ENCODE measurements around the gene MDM2. TPM values are rescaled to one million over a fixed set of nuclear protein-coding genes. Genes with fewer than 3 reads are reported as not detected.
A peak's percentile ranks its signal among the peaks of the same experiment; 100 is the strongest.
"Not testable (repeated sequence)": the region's sequence is repeated elsewhere in the genome, so short reads cannot be mapped to it uniquely, and the experiment has no call there.

The MDM2 gene
- total and polyA plus RNA-seq, 9 of the 15 experiments (the other 6 are each of a cell fraction or from before 2014, with no cell fraction given): 13.6 to 100 (median 49.0) TPM

DNA sequence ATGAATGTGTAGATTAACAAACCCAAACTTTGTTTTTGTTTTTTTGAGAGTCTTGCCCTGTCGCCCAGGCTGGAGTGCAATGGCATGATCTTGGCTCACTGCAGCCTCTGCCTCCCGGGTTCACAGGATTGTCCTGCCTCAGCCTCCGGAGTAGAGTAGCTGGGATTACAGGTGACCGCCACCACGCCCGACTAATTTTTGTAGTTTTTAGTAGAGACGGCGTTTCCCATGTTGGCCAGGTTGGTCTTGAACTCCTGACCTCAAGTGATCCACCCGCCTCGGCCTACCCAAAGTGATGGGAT, 752 bp upstream of the MDM2 start:
- peak; percentile 6 for ATAC-seq
- Histone ChIP-seq H3K9ac (ENCODE audit: insufficient read depth in 1 of 2, low read depth in 2 of 2, low read length in 2 of 2) (peak overlapping the region; percentile 73 to 85), H3K27ac (ENCODE audit: extremely low read depth, low read depth, low read length) (peak overlapping the region; percentile 99), H3K36me3 (ENCODE audit: control insufficient read depth, insufficient read depth, low read length) (peaks cover 24% of the 10 kb centered on the region; the same call in 2 of the 3 replicates), H3K4me3 (peak overlapping the region; percentile 95), H3K4me2 (ENCODE audit: insufficient read depth, low read length) (peak overlapping the region; percentile 81), H3K4me1 (replicated peaks in 1 of 2; ENCODE audit: control insufficient read depth in 2 of 2, insufficient read depth in 2 of 2, low read length in 2 of 2) (peaks cover 14 to 18% of the 10 kb centered on the region in 2 experiments), H3K79me2 (ENCODE audit: control insufficient read depth, insufficient read depth, low read length) (peaks cover 43% of the 10 kb centered on the region), H2AFZ (ENCODE audit: low read depth, low read length) (peak overlapping the region; percentile 94)
- H3K9me1 ChIP-seq (ENCODE audit: control insufficient read depth, insufficient read depth, low read length); H3K27me3 ChIP-seq (ENCODE audit: control insufficient read depth in 2 of 2, insufficient read depth in 2 of 2, low read length in 2 of 2); FAIRE-seq; DNase-seq (ENCODE audit: extremely low read depth in 1 of 4, low spot score in 3 of 4); H4K20me1 ChIP-seq (replicated peaks; ENCODE audit: control insufficient read depth, insufficient read depth, low read length); in situ Hi-C loops (cut with MboI); H3K9me3 ChIP-seq (replicated peaks; ENCODE audit: control insufficient read depth, insufficient read depth, low read depth, low read length): not testable (repeated sequence)
- WGBS (ENCODE audit: insufficient coverage, low coverage, missing lambda C conversion rate): 5% methylated on average over 10 of the region's 10 CpGs
- POLR2A ChIA-PET: interaction anchor here (0.6 to 3.2 kb wide), 15 partner anchors 12 to 94 kb away, joined by 3 to 41 read pairs (median 4); partner anchors contain the start of gene SLC35E3
- intact Hi-C loops (cut with micrococcal nuclease): loop anchor here (1.0 kb wide), 1 partner anchor 61 kb away; the partner anchor contains the start of gene SLC35E3
- BruUV-seq (replicated peaks): TSS peak; percentile 95
- CTCF ChIA-PET (ENCODE audit: low intra/inter-chr PET ratio): interaction anchor here (0.5 kb wide), 1 partner anchor 60 kb away, joined by 3 read pairs; no protein-coding TSS in a partner anchor
- TF ChIP-seq DMBX1 (CRISPR knock-in tag; IDR thresholded peaks at IDR 0.05; ENCODE audit: borderline replicate concordance) (peak; percentile 16; the same call in 1 of the 2 replicates), BCOR (IDR thresholded peaks at IDR 0.05) (peak; percentile 55), PHF20 (IDR thresholded peaks at IDR 0.05; ENCODE audit: partially characterized antibody) (peak; percentile 53), ADNP (tag; IDR thresholded peaks at IDR 0.05) (peak; percentile 91), NFRKB (IDR thresholded peaks at IDR 0.05; ENCODE audit: low read depth) (peak; percentile 65; the same call in 1 of the 2 replicates)
- TF ChIP-seq, protein P1, sequence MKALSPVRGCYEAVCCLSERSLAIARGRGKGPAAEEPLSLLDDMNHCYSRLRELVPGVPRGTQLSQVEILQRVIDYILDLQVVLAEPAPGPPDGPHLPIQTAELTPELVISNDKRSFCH (CRISPR knock-in tag; IDR thresholded peaks at IDR 0.05): not testable (repeated sequence)
- TF ChIP-seq, protein P1 (tag; IDR thresholded peaks at IDR 0.05): peak; percentile 63; the same call in 1 of the 2 replicates
- TF ChIP-seq, protein P2, sequence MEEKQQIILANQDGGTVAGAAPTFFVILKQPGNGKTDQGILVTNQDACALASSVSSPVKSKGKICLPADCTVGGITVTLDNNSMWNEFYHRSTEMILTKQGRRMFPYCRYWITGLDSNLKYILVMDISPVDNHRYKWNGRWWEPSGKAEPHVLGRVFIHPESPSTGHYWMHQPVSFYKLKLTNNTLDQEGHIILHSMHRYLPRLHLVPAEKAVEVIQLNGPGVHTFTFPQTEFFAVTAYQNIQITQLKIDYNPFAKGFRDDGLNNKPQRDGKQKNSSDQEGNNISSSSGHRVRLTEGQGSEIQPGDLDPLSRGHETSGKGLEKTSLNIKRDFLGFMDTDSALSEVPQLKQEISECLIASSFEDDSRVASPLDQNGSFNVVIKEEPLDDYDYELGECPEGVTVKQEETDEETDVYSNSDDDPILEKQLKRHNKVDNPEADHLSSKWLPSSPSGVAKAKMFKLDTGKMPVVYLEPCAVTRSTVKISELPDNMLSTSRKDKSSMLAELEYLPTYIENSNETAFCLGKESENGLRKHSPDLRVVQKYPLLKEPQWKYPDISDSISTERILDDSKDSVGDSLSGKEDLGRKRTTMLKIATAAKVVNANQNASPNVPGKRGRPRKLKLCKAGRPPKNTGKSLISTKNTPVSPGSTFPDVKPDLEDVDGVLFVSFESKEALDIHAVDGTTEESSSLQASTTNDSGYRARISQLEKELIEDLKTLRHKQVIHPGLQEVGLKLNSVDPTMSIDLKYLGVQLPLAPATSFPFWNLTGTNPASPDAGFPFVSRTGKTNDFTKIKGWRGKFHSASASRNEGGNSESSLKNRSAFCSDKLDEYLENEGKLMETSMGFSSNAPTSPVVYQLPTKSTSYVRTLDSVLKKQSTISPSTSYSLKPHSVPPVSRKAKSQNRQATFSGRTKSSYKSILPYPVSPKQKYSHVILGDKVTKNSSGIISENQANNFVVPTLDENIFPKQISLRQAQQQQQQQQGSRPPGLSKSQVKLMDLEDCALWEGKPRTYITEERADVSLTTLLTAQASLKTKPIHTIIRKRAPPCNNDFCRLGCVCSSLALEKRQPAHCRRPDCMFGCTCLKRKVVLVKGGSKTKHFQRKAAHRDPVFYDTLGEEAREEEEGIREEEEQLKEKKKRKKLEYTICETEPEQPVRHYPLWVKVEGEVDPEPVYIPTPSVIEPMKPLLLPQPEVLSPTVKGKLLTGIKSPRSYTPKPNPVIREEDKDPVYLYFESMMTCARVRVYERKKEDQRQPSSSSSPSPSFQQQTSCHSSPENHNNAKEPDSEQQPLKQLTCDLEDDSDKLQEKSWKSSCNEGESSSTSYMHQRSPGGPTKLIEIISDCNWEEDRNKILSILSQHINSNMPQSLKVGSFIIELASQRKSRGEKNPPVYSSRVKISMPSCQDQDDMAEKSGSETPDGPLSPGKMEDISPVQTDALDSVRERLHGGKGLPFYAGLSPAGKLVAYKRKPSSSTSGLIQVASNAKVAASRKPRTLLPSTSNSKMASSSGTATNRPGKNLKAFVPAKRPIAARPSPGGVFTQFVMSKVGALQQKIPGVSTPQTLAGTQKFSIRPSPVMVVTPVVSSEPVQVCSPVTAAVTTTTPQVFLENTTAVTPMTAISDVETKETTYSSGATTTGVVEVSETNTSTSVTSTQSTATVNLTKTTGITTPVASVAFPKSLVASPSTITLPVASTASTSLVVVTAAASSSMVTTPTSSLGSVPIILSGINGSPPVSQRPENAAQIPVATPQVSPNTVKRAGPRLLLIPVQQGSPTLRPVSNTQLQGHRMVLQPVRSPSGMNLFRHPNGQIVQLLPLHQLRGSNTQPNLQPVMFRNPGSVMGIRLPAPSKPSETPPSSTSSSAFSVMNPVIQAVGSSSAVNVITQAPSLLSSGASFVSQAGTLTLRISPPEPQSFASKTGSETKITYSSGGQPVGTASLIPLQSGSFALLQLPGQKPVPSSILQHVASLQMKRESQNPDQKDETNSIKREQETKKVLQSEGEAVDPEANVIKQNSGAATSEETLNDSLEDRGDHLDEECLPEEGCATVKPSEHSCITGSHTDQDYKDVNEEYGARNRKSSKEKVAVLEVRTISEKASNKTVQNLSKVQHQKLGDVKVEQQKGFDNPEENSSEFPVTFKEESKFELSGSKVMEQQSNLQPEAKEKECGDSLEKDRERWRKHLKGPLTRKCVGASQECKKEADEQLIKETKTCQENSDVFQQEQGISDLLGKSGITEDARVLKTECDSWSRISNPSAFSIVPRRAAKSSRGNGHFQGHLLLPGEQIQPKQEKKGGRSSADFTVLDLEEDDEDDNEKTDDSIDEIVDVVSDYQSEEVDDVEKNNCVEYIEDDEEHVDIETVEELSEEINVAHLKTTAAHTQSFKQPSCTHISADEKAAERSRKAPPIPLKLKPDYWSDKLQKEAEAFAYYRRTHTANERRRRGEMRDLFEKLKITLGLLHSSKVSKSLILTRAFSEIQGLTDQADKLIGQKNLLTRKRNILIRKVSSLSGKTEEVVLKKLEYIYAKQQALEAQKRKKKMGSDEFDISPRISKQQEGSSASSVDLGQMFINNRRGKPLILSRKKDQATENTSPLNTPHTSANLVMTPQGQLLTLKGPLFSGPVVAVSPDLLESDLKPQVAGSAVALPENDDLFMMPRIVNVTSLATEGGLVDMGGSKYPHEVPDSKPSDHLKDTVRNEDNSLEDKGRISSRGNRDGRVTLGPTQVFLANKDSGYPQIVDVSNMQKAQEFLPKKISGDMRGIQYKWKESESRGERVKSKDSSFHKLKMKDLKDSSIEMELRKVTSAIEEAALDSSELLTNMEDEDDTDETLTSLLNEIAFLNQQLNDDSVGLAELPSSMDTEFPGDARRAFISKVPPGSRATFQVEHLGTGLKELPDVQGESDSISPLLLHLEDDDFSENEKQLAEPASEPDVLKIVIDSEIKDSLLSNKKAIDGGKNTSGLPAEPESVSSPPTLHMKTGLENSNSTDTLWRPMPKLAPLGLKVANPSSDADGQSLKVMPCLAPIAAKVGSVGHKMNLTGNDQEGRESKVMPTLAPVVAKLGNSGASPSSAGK (IDR thresholded peaks at IDR 0.05): 0 out of 2 replicates have a peak, but pooled peaks have one; percentile 10

All from K562 (cell line).